Astrocyte of the cerebellum (primary cell): Measurements from ENCODE around the gene STRN4.
A peak's percentile ranks its signal among the peaks of the same experiment; 100 is the strongest.
"Not testable (repeated sequence)": the region's sequence is repeated elsewhere in the genome, so short reads cannot be mapped to it uniquely, and the experiment has no call there.

Source experiments
- DNase-seq: peaks from one replicate; pipeline ENCODE4 v3.0.0-alpha.2; 2011; ENCODE audit warnings: low read depth
- H3K4me3 ChIP-seq: 2 replicates; pipeline ENCODE4 v1.5.1; 2011; ENCODE audit warnings: mild to moderate bottlenecking, low read depth, low read length, moderate library complexity
- CTCF ChIP-seq: IDR thresholded peaks from 2 replicates; pipeline ENCODE4 v1.5.1; 2012; ENCODE audit warnings: low read length, low read depth, moderate library complexity, mild to moderate bottlenecking; ENCODE audit errors: missing control alignments
- in situ Hi-C: cut with HindIII; loops from 2 replicates; pipeline ENCODE4 v1.10.0; 2017; ENCODE audit warnings: low sequenced_read_pairs

Gene STRN4

GRCh38 chr19:46773018-46773399, 26.8 kb upstream of the STRN4 start:
- no peak for DNase-seq
- in situ Hi-C loops = no loop called here
- no peak for TF ChIP-seq CTCF
- no peak overlapping the region for H3K4me3 ChIP-seq

- H3K4me3 ChIP-seq = no peak overlapping the region
- no peak for TF ChIP-seq CTCF
- no peak for DNase-seq
Observed at GRCh38 chr19:46772170-46773017, 26.1 kb upstream of the STRN4 start.

GRCh38 chr19:46768746-46769145, 22.5 kb upstream of the STRN4 start:
- in situ Hi-C loops, DNase-seq, H3K4me3 ChIP-seq: not testable (repeated sequence)

More at GRCh38 chr19:46772170-46773017, 26.1 kb upstream of the STRN4 start:
- in situ Hi-C loops = no loop called here

GRCh38 chr19:46766569-46767317, 20.5 kb upstream of the STRN4 start:
- DNase-seq = no peak
- in situ Hi-C loops = no loop called here
- TF ChIP-seq CTCF = peak; percentile 70
- H3K4me3 ChIP-seq = no peak overlapping the region

- no peak overlapping the region for H3K4me3 ChIP-seq
- TF ChIP-seq CTCF = no peak
- in situ Hi-C loops = no loop called here
- DNase-seq = no peak
Observed at GRCh38 chr19:46764817-46765291, 18.6 kb upstream of the STRN4 start.

- in situ Hi-C loops = no loop called here
- no peak for TF ChIP-seq CTCF
- no peak for DNase-seq
- H3K4me3 ChIP-seq = no peak overlapping the region
Observed at GRCh38 chr19:46762245-46762890, 16.1 kb upstream of the STRN4 start.
